HCT116 (cell line): ENCODE measurements around the gene FCER1A. TPM values are rescaled to one million over a fixed set of nuclear protein-coding genes. Genes with fewer than 3 reads are reported as not detected.

Experiments
- total RNA-seq: library from RNA; stranded (reverse); gene quantifications from one replicate; pipeline ENCODE4 v1.2.1, GENCODE V29; 2021; ENCODE audit not compliant: unreplicated experiment

FCER1A gene
- total RNA-seq, 1 experiment from 2014 or later = not detected

Other genes with a start within 250 kb of the FCER1A start
- not detected for gene AIM2, start 225.6 kb upstream of the FCER1A start, total RNA-seq
- not detected for gene CADM3, start 130.7 kb upstream of the FCER1A start, total RNA-seq
- not detected for gene ACKR1, start 97.5 kb upstream of the FCER1A start, total RNA-seq
- gene OR10J4, start 129.9 kb downstream of the FCER1A start, total RNA-seq = not detected
- not detected for gene OR10J1, start 137.4 kb downstream of the FCER1A start, total RNA-seq
- not detected for gene OR10J5, start 233.7 kb downstream of the FCER1A start, total RNA-seq